Astrocyte of the cerebellum (primary cell): ENCODE measurements around the gene PTPN21.

Experiments
- DNase-seq: peaks from one replicate; pipeline ENCODE4 v3.0.0-alpha.2; 2011; ENCODE audit warnings: low read depth
- H3K4me3 ChIP-seq: 2 replicates; pipeline ENCODE4 v1.5.1; 2011; ENCODE audit warnings: mild to moderate bottlenecking, low read depth, low read length, moderate library complexity
- CTCF ChIP-seq: IDR thresholded peaks from 2 replicates; pipeline ENCODE4 v1.5.1; 2012; ENCODE audit warnings: low read length, low read depth, moderate library complexity, mild to moderate bottlenecking; ENCODE audit errors: missing control alignments
- in situ Hi-C: cut with HindIII; loops from 2 replicates; pipeline ENCODE4 v1.10.0; 2017; ENCODE audit warnings: low sequenced_read_pairs

PTPN21 gene

GRCh38 chr14:88421286-88421685 lies 133.5 kb downstream of the PTPN21 start:
- H3K4me3 ChIP-seq: no peak overlapping the region
- in situ Hi-C loops: no loop called here
- DNase-seq: no peak
- TF ChIP-seq CTCF: no peak

- no peak for DNase-seq
- H3K4me3 ChIP-seq: no peak overlapping the region
- TF ChIP-seq CTCF: no peak
- in situ Hi-C loops: no loop called here
These were observed 134.6 kb downstream of the PTPN21 start for GRCh38 chr14:88420187-88420586.

- no peak for DNase-seq
- in situ Hi-C loops: no loop called here
- H3K4me3 ChIP-seq: no peak overlapping the region
- TF ChIP-seq CTCF: no peak
These were observed 137.2 kb downstream of the PTPN21 start for GRCh38 chr14:88417594-88417993.
